DMS 273 (cell line): ENCODE measurements around the gene PNLIPRP1.

Experiments
- DNase-seq: peaks from one replicate; lab custom pipeline; 2025; ENCODE audit not compliant: unreplicated experiment; lab: John Stamatoyannopoulos, UW

The PNLIPRP1 gene

GRCh38 chr10:116630020-116630419 lies 39.3 kb downstream of the PNLIPRP1 start:
- DNase-seq = no peak

- DNase-seq = no peak
These were observed 41.1 kb downstream of the PNLIPRP1 start for GRCh38 chr10:116631871-116632295.

- DNase-seq = no peak
These were observed 41.9 kb downstream of the PNLIPRP1 start for GRCh38 chr10:116632596-116633215.

GRCh38 chr10:116633216-116633600 lies 42.4 kb downstream of the PNLIPRP1 start:
- no peak for DNase-seq

- DNase-seq = no peak
These were observed 43.6 kb downstream of the PNLIPRP1 start for GRCh38 chr10:116634126-116634975.

GRCh38 chr10:116636385-116636784 lies 45.6 kb downstream of the PNLIPRP1 start:
- no peak for DNase-seq

GRCh38 chr10:116636976-116637375 lies 46.2 kb downstream of the PNLIPRP1 start:
- no peak for DNase-seq

- no peak for DNase-seq
These were observed 47.1 kb downstream of the PNLIPRP1 start for GRCh38 chr10:116637830-116638229.

GRCh38 chr10:116646502-116646901 lies 55.7 kb downstream of the PNLIPRP1 start:
- DNase-seq = no peak

GRCh38 chr10:116648903-116649302 lies 58.1 kb downstream of the PNLIPRP1 start:
- DNase-seq = no peak

GRCh38 chr10:116653885-116654284 lies 63.1 kb downstream of the PNLIPRP1 start:
- DNase-seq = no peak

GRCh38 chr10:116654816-116655215 lies 64.1 kb downstream of the PNLIPRP1 start:
- peak; percentile 41 for DNase-seq

GRCh38 chr10:116655568-116655967 lies 64.8 kb downstream of the PNLIPRP1 start:
- DNase-seq = no peak

GRCh38 chr10:116656044-116656443 lies 65.3 kb downstream of the PNLIPRP1 start:
- no peak for DNase-seq

- no peak for DNase-seq
These were observed 67.2 kb downstream of the PNLIPRP1 start for GRCh38 chr10:116657863-116658551.
